Caki2 (cell line): ENCODE results near the gene GBF1. TPM values are rescaled to one million over a fixed set of nuclear protein-coding genes. Genes with fewer than 3 reads are reported as not detected.

ENCODE experiments used
- DNase-seq: peaks from one replicate; pipeline ENCODE4 v3.0.0-alpha.2; 2015; ENCODE audit warnings: low read depth
- in situ Hi-C: cut with HindIII; loops from 2 replicates; pipeline ENCODE4 v1.10.0; 2016; ENCODE audit warnings: low sequenced_read_pairs, low pct_unique_long_range_greater_than_20kb, mixed read lengths
- total RNA-seq: library from RNA; depleted of rRNA; stranded (reverse); fragments of >200 nt; shearing (Covaris generic); gene quantifications from 2 replicates; pipeline ENCODE4 v1.2.3, GENCODE V29; 2014; ENCODE audit warnings: low replicate concordance

The GBF1 gene
- total RNA-seq, 1 experiment from 2014 or later = 14.8 TPM

DNA sequence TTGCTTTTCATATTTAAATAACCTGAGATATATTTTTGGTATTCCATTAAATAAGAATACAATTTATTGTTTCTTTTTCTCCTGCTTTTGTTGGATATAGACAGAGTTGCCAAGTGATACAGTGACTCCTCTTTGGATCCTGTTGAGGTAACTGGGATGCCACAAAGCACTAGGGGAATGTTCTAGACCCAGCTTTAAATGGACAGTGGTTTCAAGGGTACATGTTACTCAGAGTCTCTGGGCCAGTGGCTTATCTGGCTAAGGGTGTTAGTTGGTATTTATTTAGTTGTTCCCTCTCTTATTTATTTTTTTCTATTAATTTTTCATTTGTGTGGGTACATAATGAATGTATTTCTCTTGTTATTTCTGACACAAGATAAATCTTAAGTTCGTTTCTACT lies 9.1 kb downstream of the GBF1 start:
- DNase-seq = no peak
- in situ Hi-C loops = no loop called here

DNA sequence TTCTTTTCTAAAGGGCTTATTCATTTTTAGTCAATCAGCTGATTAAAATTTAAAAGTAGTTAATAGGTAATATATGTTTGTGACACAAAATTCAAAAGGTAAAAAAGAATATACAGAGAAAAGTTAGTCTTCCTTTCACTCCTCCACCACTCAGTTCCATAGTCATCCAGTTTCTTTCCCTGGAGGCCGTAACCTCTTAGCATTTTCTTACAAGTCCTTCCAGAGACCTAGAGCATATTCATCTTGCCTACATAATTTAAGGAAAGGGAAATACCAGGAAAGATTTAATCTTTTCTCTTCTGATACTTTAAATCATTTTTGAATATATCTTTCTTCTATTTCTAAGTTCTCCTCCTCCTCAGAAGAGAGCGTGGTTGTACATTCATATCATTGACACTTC lies 10.1 kb downstream of the GBF1 start:
- DNase-seq = no peak

DNA sequence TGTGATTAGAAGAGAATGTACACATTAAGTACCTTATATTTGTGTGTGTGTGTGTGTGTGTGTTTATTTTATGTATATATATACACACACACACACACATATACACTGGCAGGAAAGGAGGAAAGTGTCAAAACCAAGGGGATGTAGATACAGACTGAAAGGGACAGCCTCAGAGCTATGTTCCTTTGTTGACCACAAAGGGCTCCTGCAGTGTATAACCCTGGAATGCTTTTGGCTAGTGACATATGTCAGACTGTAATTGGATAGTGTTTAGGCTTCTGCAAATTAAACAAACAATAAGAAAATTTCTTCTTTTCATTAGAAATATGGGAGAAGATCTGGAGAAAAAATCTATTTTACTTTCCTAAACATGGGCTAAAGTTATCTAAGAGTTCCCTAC lies 15.9 kb downstream of the GBF1 start:
- no peak for DNase-seq
- in situ Hi-C loops = no loop called here

More for the DNA sequence above, 10.1 kb downstream of the GBF1 start:
- in situ Hi-C loops = no loop called here

GRCh38 chr10:102261842-102262241 lies 16.5 kb downstream of the GBF1 start:
- DNase-seq = no peak
- in situ Hi-C loops = no loop called here

DNA sequence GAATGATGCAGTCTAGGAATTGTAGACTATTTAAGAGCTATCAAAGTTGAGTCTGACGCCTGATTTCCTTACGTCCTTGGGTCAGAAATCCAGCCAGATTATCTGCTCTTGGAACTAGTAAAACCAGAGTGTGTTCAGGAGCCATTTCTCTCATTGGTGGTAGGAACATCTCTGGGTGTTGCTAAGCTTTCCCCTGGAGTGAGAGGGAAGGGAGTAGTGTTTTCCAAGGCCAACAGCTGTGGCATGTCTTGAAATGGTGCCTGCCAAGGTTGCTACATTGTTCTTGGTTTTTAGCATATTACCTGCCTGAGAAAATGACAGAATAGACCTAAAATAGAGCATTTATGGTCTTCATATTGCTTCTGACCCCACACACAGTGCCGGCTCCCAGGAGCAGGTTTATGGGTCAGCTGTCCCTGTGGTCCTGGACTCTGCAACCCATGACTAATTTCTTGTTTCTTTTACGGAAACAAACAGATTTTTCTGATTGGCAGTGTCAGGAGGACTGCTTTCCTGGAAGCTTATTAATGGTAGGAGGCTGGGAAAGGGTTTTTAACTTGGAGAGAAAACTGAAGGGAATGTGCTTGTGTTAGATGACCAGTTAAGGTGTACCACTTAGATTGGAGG lies 17.5 kb downstream of the GBF1 start:
- in situ Hi-C loops = no loop called here
- DNase-seq = no peak

- DNase-seq = no peak
- in situ Hi-C loops = no loop called here
Measured at GRCh38 chr10:102264371-102264770, 19.0 kb downstream of the GBF1 start.

DNA sequence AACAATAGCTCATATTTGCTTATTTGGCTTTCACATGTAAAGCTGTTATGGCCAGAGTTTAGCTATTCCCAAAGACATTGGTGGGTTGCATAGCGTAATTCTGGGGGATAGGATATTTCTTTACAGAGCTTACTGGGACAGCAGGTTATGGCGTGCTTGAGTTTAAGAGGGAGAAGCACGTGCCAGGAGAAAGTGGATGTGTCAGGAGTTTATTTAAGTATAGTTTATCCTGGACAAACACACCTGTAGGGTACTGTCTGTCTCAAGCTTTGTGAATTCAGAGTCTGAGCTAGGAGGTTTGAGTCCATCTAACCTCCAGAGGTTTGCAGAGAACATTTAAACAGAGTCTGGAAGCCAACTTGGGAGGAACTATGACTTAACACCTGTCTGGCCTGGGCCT lies 21.3 kb downstream of the GBF1 start:
- in situ Hi-C loops = no loop called here
- no peak for DNase-seq

DNA sequence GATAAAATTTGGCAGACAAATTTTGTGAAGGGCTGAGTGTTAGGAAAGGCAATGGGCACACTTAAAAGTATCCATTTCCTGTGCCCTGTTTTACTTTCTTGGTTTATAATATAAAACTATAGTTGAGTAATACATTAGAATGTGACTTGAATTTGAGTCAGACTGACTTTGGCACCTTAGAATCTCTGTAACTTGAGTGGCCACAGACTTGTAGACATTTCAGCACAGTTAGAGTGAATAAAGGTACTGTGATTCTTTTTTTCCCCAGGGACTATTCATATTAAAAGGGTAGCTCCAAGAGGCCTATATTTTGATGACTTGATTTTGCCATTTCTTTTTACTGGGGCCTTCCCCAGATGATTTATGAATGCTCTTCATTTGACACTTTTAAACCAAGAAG lies 22.4 kb downstream of the GBF1 start:
- in situ Hi-C loops = no loop called here
- DNase-seq = no peak

- in situ Hi-C loops = no loop called here
- peak; percentile 21 for DNase-seq
Measured at GRCh38 chr10:102268375-102268888, 23.1 kb downstream of the GBF1 start.

- DNase-seq = no peak
- in situ Hi-C loops = no loop called here
Measured at GRCh38 chr10:102269017-102269416, 23.7 kb downstream of the GBF1 start.

DNA sequence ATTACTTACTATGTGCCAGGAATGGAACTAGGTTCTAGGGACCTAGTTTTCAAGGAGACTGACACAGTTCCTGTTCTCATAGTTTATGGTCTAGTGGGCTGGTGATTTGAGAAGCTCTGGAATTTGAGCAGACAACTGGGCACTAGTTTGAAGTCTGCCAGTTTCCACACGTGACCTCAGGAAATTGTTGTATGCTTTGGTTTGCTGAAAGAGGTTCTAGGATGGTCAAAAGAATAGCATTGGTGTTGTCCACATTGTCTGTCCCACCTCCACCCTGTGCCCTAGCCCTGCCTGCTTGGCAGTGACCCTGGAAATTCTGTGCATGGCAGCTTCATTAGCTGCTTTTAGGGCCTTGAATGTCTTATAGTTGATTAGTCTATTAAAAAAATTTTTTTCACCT lies 28.7 kb downstream of the GBF1 start:
- no peak for DNase-seq
- in situ Hi-C loops = no loop called here

- DNase-seq = no peak
- in situ Hi-C loops = no loop called here
Measured at GRCh38 chr10:102275343-102275742, 30.0 kb downstream of the GBF1 start.

- in situ Hi-C loops = no loop called here
- DNase-seq = no peak
Measured at GRCh38 chr10:102279104-102279503, 33.8 kb downstream of the GBF1 start.

- DNase-seq = no peak
- in situ Hi-C loops = no loop called here
Measured at GRCh38 chr10:102280397-102281101, 35.2 kb downstream of the GBF1 start.

DNA sequence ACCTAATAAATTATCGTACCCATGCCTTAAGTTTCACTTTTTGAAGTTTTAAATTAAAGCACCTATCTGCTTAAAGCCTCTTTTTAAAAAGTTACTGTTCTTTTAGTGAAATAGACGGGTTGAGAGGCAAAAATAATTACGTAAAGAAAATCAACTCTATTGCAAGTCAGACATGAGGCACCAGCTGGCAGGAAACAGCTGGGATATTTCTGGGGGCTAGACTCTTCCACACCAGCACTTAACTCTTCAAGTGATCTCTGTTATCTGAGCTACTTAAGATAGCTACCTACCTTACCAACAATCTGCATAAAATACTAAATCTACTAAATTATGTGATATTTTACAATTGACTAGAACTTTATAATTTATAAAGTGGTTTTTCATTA lies 35.8 kb downstream of the GBF1 start:
- in situ Hi-C loops = no loop called here

DNA sequence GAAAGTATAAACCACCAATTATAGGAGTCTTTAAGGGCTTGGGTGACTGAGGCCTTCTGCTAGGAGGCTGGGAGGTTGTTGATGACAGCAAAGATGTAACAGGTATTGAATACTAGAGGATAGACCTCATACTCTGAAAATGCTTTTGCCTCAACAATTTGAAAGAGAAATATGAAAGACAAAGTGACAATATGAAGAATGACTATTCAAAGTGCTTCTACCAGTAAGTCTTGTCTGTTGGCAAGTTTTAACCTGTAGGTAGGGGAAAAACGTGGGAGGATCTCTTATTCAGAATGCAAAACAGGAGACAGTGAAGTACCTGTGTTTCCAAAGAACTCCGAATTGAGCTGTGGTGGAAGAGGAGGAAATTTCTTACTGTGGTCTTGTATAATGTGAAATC lies 38.2 kb downstream of the GBF1 start:
- no peak for DNase-seq
- in situ Hi-C loops = no loop called here

More for the DNA sequence above, 35.8 kb downstream of the GBF1 start:
- DNase-seq = no peak

DNA sequence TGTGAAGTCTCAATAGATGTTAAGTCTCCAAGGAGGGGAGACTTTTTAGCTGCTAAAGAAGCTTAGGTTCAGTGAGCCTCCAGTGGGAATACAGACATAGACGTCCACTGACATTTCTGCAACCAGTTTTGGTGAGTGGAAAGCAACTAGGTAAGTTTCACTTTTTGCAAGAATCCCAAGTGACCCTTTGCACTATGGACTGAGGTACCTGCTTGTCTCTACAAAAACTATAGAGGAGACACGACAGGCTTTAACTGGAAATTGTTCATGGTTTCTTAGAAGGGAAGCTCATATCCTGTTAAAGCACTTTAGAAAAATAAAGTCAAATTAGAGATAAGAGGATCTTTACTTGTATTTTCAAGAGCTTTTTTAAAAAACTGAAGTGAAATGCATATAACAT lies 38.6 kb downstream of the GBF1 start:
- no peak for DNase-seq
- in situ Hi-C loops = no loop called here

DNA sequence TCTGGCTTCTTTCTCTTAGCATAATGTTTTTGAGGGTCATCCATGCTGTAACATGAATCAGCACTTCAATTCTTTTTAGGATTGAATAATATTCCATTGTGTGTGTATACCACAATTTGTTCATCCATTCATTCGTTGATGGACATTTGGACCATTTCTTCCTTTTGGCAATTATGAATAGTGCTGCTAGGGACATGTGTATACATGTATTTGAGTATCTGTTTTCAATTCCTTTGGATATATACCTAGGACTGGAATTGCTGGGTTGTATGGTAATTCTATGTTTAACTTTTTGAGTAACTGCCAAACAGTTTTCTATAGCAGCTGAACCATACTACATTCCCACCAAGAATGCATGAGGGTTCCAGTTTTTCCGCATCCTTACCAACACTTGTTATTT lies 39.2 kb downstream of the GBF1 start:
- in situ Hi-C loops = no loop called here
- DNase-seq = no peak

- in situ Hi-C loops = no loop called here
- DNase-seq = no peak
Measured at GRCh38 chr10:102285133-102285532, 39.8 kb downstream of the GBF1 start.

GRCh38 chr10:102286216-102286615 lies 40.9 kb downstream of the GBF1 start:
- in situ Hi-C loops = no loop called here

More at GRCh38 chr10:102286216-102286615, 40.9 kb downstream of the GBF1 start:
- DNase-seq = no peak
